IMR-90 (cell line): Measurements from ENCODE around the gene ARPC5. TPM values are rescaled to one million over a fixed set of nuclear protein-coding genes. Genes with fewer than 3 reads are reported as not detected.

ENCODE experiments used
- ATAC-seq: fragments of 200-7000 bp; cut with Tn5 transposase; 2 replicates; pipeline ENCODE4 v1.9.1; 2020; ENCODE audit warnings: low read depth, mild to moderate bottlenecking, moderate library complexity
- BruUV-seq: library from RNA; stranded (reverse); fragments of 400-500 nt; replicated peaks from 2 replicates; lab custom pipeline; 2021; lab: Mats Ljungman, UMichigan
- CTCF ChIA-PET: fragments of 300-600 bp; formaldehyde crosslinking; extraction: SDS; loops from one replicate; lab custom pipeline; 2021; ENCODE audit warnings: antibody characterized with exemption; lab: Yijun Ruan, JAX
- POLR2A ChIA-PET: fragments of 300-600 bp; sonication (Branson Sonifier 250); formaldehyde crosslinking; loops from one replicate; lab custom pipeline; 2022; ENCODE audit warnings: antibody characterized with exemption; ENCODE audit not compliant: unreplicated experiment; lab: Charles Lee
- DNase-seq: peaks from one replicate; pipeline ENCODE4 v3.0.0; 2013
- H2AFZ ChIP-seq: replicated peaks from 2 replicates; pipeline ENCODE3; 2013; ENCODE audit warnings: low read length, mild to moderate bottlenecking; ENCODE audit not compliant: poor library complexity
- H2AK5ac ChIP-seq: 2 replicates; pipeline ENCODE4 v1.6.1; 2013; ENCODE audit warnings: low read depth, low read length, inconsistent platforms
- H2AK9ac ChIP-seq: replicated peaks from 2 replicates; pipeline ENCODE3; 2013; ENCODE audit warnings: mild to moderate bottlenecking, low read depth, low read length, moderate library complexity; ENCODE audit not compliant: poor library complexity
- H2BK120ac ChIP-seq: 2 replicates; pipeline ENCODE4 v1.6.1; 2013; ENCODE audit warnings: low read depth, low read length, inconsistent platforms
- H2BK15ac ChIP-seq: 3 replicates; pipeline ENCODE4 v1.6.1; 2013; ENCODE audit warnings: low read depth, low read length, inconsistent platforms
- H2BK20ac ChIP-seq: 2 replicates; pipeline ENCODE4 v1.6.1; 2013; ENCODE audit warnings: low read depth, mild to moderate bottlenecking, inconsistent platforms, low read length, moderate library complexity
- H2BK5ac ChIP-seq: 2 replicates; pipeline ENCODE4 v1.6.1; 2013; ENCODE audit warnings: mild to moderate bottlenecking, low read depth, low read length, inconsistent platforms; ENCODE audit not compliant: poor library complexity, severe bottlenecking
- H3K14ac ChIP-seq: replicated peaks from 2 replicates; pipeline ENCODE4 v1.6.1; 2013; ENCODE audit warnings: low read depth, low read length, inconsistent platforms
- H3K18ac ChIP-seq: 2 replicates; pipeline ENCODE4 v1.6.1; 2013; ENCODE audit warnings: low read depth, low read length, control low read depth
- H3K23ac ChIP-seq: 2 replicates; pipeline ENCODE4 v1.6.1; 2013; ENCODE audit warnings: low read depth, low read length, inconsistent platforms
- H3K27ac ChIP-seq: 2 replicates; pipeline ENCODE4 v1.5.1; 2013; ENCODE audit warnings: mild to moderate bottlenecking, control low read depth, low read length; ENCODE audit not compliant: insufficient read depth
- H3K27me3 ChIP-seq: 2 replicates; pipeline ENCODE4 v1.6.1; 2013; ENCODE audit warnings: low read length; ENCODE audit not compliant: control insufficient read depth, insufficient read depth
- H3K36me3 ChIP-seq: 2 replicates; pipeline ENCODE4 v1.6.1; 2013; ENCODE audit warnings: low read length, mixed read lengths; ENCODE audit not compliant: control insufficient read depth, insufficient read depth
- H3K4ac ChIP-seq: 2 replicates; pipeline ENCODE4 v1.6.1; 2013; ENCODE audit warnings: low read depth, low read length, inconsistent platforms
- H3K4me1 ChIP-seq: 2 replicates; pipeline ENCODE4 v1.6.1; 2013; ENCODE audit warnings: low read length, mixed read lengths; ENCODE audit not compliant: control insufficient read depth, insufficient read depth
- H3K4me2 ChIP-seq: 2 replicates; pipeline ENCODE4 v1.6.1; 2013; ENCODE audit warnings: low read depth, mild to moderate bottlenecking, control low read depth, low read length, moderate library complexity
- H3K4me3 ChIP-seq: 2 replicates; pipeline ENCODE4 v1.5.1; 2013; ENCODE audit warnings: low read depth, mild to moderate bottlenecking, control low read depth, low read length, moderate library complexity; ENCODE audit not compliant: insufficient read depth
- H3K56ac ChIP-seq: 2 replicates; pipeline ENCODE4 v1.6.1; 2013; ENCODE audit warnings: low read length, inconsistent platforms; ENCODE audit not compliant: insufficient read depth; ENCODE audit errors: extremely low read depth
- H3K79me1 ChIP-seq, 2 experiments: 2 replicates each; pipeline ENCODE4 v1.6.1; 2013; ENCODE audit warnings: low read length in 2 of 2, inconsistent platforms in 1 of 2, low read depth in 1 of 2
- H3K9ac ChIP-seq: 2 replicates; pipeline ENCODE4 v1.6.1; 2013; ENCODE audit warnings: low read depth, low read length, control low read depth
- H3K9me1 ChIP-seq: 2 replicates; pipeline ENCODE4 v1.6.1; 2013; ENCODE audit warnings: low read length, inconsistent platforms; ENCODE audit not compliant: insufficient read depth
- H3K9me3 ChIP-seq: 2 replicates; pipeline ENCODE4 v1.6.1; 2013; ENCODE audit warnings: low read length; ENCODE audit not compliant: control insufficient read depth, insufficient read depth
- H4K20me1 ChIP-seq: 2 replicates; pipeline ENCODE4 v1.6.1; 2013; ENCODE audit warnings: low read length, inconsistent platforms; ENCODE audit not compliant: insufficient read depth
- H4K5ac ChIP-seq: 2 replicates; pipeline ENCODE4 v1.6.1; 2013; ENCODE audit warnings: mild to moderate bottlenecking, low read depth, low read length, control low read depth
- H4K8ac ChIP-seq, 2 experiments: 2 replicates each; pipeline ENCODE4 v1.6.1; 2013; ENCODE audit warnings: low read depth in 2 of 2, low read length in 2 of 2, control low read depth in 1 of 2, inconsistent platforms in 1 of 2
- H4K91ac ChIP-seq: 2 replicates; pipeline ENCODE4 v1.6.1; 2013; ENCODE audit warnings: low read depth, low read length, inconsistent platforms; ENCODE audit not compliant: insufficient read depth
- CEBPB ChIP-seq: IDR thresholded peaks from 2 replicates; pipeline ENCODE4 v1.6.1; 2012; ENCODE audit warnings: low read depth, low read length, improper control_type of control experiment
- CHD1 ChIP-seq: IDR thresholded peaks from 2 replicates; pipeline ENCODE4 v1.6.1; 2012; ENCODE audit warnings: low read depth, low read length, improper control_type of control experiment
- FOS ChIP-seq: fragments of 150-350 bp; IDR thresholded peaks from 2 replicates; pipeline ENCODE4 v1.6.1; 2016; ENCODE audit warnings: low read depth, low read length
- MAFK ChIP-seq: IDR thresholded peaks from 2 replicates; pipeline ENCODE4 v1.6.1; 2012; ENCODE audit warnings: low read depth, low read length, improper control_type of control experiment
- MAZ ChIP-seq: IDR thresholded peaks from 2 replicates; pipeline ENCODE4 v1.6.1; 2012; ENCODE audit warnings: low read depth, mild to moderate bottlenecking, low read length, improper control_type of control experiment, moderate library complexity, borderline replicate concordance
- MXI1 ChIP-seq: IDR thresholded peaks from 2 replicates; pipeline ENCODE4 v1.6.1; 2012; ENCODE audit warnings: low read depth, mild to moderate bottlenecking, low read length, moderate library complexity, borderline replicate concordance
- NFE2L2 ChIP-seq: fragments of 150-350 bp; IDR thresholded peaks from 2 replicates; pipeline ENCODE4 v1.6.1; 2016; ENCODE audit warnings: low read depth, mild to moderate bottlenecking, low read length
- RAD21 ChIP-seq: IDR thresholded peaks from 2 replicates; pipeline ENCODE4 v1.6.1; 2012; ENCODE audit warnings: low read length, improper control_type of control experiment
- RFX5 ChIP-seq: IDR thresholded peaks from 2 replicates; pipeline ENCODE4 v1.8.0; 2012; ENCODE audit warnings: low read depth, mild to moderate bottlenecking, low read length, moderate library complexity
- USF2 ChIP-seq: fragments of 150-350 bp; IDR thresholded peaks from 2 replicates; pipeline ENCODE4 v1.6.1; 2017; ENCODE audit warnings: mild to moderate bottlenecking, antibody characterized with exemption, low read length, low read depth
- WGBS, 2 experiments: methylation state at CpG; one replicate each; pipeline versions ENCODE4 v1.1.5 to v1.1.7; 2013; ENCODE audit warnings: missing lambda C conversion rate in 2 of 2; ENCODE audit not compliant: insufficient read length in 1 of 2; ENCODE audit errors: extremely low coverage in 2 of 2; 5-methylcytosine and 5-hydroxymethylcytosine counted together
- dilution Hi-C: fragments of 300-500 bp; cut with HindIII; formaldehyde crosslinking; loops from one replicate; pipeline ENCODE4 v1.14.3; 2018; ENCODE audit warnings: low sequenced_read_pairs; ENCODE audit not compliant: unreplicated experiment
- in situ Hi-C: fragments of 300-500 bp; cut with MboI; formaldehyde crosslinking; loops from 3 replicates; pipeline ENCODE4 v1.14.3; 2019; ENCODE audit warnings: low sequenced_read_pairs, inconsistent platforms, mixed read lengths
- intact Hi-C: fragments of 100-400 bp; cut with micrococcal nuclease; formaldehyde crosslinking; loops from 2 replicates; pipeline ENCODE4 v1.10.0; 2022
- polyA plus RNA-seq, 3 experiments: library from polyadenylated mRNA; depleted of rRNA; stranded (reverse); fragments of >200 nt; gene quantifications; 2 replicates each; pipeline ENCODE4 v1.2.3, GENCODE V29; 2012; ENCODE audit warnings: low replicate concordance in 1 of 3
- total RNA-seq: library from RNA; depleted of rRNA; stranded (reverse); fragments of >200 nt; gene quantifications from 2 replicates; pipeline ENCODE4 v1.2.3, GENCODE V29; 2012
- TF ChIP-seq, protein P1 (sequence below): fragments of 150-350 bp; IDR thresholded peaks from 2 replicates; pipeline ENCODE4 v1.6.1; 2016; ENCODE audit warnings: low read depth, mild to moderate bottlenecking, low read length, moderate library complexity, borderline replicate concordance
- TF ChIP-seq, protein P2 (sequence below): conservative IDR thresholded peaks from 2 replicates; pipeline ENCODE4 v1.5.1; 2012; ENCODE audit warnings: mild to moderate bottlenecking, low read depth, low read length, improper control_type of control experiment

The ARPC5 gene
- total and polyA plus RNA-seq, 2 of the 4 experiments (the other 2 are of a cell fraction): 132 to 212 TPM

DNA sequence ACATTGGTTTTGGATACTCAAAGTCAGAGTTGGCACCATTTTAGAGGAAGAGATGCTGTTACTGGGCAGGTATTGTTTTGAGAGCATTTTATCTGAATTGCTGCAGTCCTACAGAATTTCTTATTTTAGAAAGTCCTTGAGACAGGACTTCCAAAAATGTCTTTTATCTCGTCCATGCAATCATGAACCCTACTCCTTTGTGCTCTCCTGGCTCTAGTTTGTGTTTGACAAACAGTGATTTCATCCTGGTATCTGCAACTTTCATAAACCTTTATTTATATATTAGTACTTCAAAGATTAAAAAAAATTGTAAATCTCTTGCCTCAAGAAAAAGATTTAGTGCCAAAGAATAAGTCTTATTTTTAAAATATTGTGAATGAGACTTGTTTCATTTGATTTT lies 4.6 kb upstream of the ARPC5 start:
- dilution Hi-C loops: no loop called here
- Histone ChIP-seq H3K9ac (no peak overlapping the region), H3K56ac (no peak overlapping the region), H2BK5ac (no peak overlapping the region), H3K14ac (no peak overlapping the region), H3K79me1 (peaks cover 5 to 19% of the 10 kb centered on the region in 2 experiments), H2BK120ac (no peak overlapping the region), H3K18ac (no peak overlapping the region), H3K9me3 (no peaks in the 10 kb centered on the region), H2BK15ac (no peak overlapping the region), H3K27me3 (no peaks in the 10 kb centered on the region), H3K4me1 (no peaks in the 10 kb centered on the region), H3K4me3 (no peak overlapping the region), H3K23ac (no peak overlapping the region), H4K8ac (no peak overlapping the region), H4K91ac (no peak overlapping the region), H3K4ac (no peak overlapping the region), H2AK5ac (no peak overlapping the region), H3K36me3 (no peaks in the 10 kb centered on the region), H3K9me1 (no peaks in the 10 kb centered on the region), H2AFZ (no peak overlapping the region), H4K5ac (no peak overlapping the region), H4K20me1 (no peaks in the 10 kb centered on the region), H2BK20ac (no peak overlapping the region), H2AK9ac (no peak overlapping the region), H3K27ac (no peak overlapping the region), H3K4me2 (no peak overlapping the region)
- CTCF ChIA-PET: no interaction called here
- no CpG with 5 or more reads among the region's 1 CpG for WGBS, 2 experiments
- POLR2A ChIA-PET: no interaction called here
- in situ Hi-C loops: loop anchor here (10.0 kb wide), 1 partner anchor 405 kb away; no protein-coding TSS in a partner anchor
- TF ChIP-seq MAZ: no peak
- TF ChIP-seq MXI1: no peak
- TF ChIP-seq RAD21: no peak
- no peak for TF ChIP-seq CEBPB
- no peak for TF ChIP-seq NFE2L2
- no peak for TF ChIP-seq RFX5
- no peak for TF ChIP-seq MAFK
- no peak for TF ChIP-seq USF2
- no peak for TF ChIP-seq FOS
- TF ChIP-seq, protein P1, sequence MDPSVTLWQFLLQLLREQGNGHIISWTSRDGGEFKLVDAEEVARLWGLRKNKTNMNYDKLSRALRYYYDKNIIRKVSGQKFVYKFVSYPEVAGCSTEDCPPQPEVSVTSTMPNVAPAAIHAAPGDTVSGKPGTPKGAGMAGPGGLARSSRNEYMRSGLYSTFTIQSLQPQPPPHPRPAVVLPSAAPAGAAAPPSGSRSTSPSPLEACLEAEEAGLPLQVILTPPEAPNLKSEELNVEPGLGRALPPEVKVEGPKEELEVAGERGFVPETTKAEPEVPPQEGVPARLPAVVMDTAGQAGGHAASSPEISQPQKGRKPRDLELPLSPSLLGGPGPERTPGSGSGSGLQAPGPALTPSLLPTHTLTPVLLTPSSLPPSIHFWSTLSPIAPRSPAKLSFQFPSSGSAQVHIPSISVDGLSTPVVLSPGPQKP: no peak
- TF ChIP-seq CHD1: no peak
- TF ChIP-seq, protein P2, sequence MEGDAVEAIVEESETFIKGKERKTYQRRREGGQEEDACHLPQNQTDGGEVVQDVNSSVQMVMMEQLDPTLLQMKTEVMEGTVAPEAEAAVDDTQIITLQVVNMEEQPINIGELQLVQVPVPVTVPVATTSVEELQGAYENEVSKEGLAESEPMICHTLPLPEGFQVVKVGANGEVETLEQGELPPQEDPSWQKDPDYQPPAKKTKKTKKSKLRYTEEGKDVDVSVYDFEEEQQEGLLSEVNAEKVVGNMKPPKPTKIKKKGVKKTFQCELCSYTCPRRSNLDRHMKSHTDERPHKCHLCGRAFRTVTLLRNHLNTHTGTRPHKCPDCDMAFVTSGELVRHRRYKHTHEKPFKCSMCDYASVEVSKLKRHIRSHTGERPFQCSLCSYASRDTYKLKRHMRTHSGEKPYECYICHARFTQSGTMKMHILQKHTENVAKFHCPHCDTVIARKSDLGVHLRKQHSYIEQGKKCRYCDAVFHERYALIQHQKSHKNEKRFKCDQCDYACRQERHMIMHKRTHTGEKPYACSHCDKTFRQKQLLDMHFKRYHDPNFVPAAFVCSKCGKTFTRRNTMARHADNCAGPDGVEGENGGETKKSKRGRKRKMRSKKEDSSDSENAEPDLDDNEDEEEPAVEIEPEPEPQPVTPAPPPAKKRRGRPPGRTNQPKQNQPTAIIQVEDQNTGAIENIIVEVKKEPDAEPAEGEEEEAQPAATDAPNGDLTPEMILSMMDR: no peak
- intact Hi-C loops: no loop called here
- no peak for ATAC-seq
- no peak for DNase-seq
- BruUV-seq: no TSS peak
